ENCODE data around the gene LPCAT1.

The LPCAT1 gene

DNA sequence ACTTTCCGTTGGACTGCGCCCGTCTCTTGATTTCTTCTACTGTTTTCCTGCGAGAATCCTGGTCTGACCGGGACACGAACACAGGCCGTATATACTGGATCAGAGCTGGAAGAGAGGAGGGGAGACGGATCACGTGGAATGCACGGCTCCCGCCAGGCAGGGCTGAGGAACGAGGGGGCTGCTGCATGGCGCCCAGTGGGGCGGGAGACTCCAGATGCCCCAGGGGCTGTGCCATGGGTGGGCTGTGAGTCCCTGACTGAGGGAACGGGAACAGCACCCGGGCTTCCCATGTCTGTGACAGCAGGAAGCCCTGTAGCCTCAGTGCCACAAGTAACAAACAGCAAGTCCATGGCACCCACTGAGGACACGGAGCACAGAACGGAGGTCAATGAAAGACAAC lies 34.0 kb downstream of the LPCAT1 start:
- no peak overlapping the region for H3K27ac ChIP-seq
- TF ChIP-seq ZFX (IDR thresholded peaks at IDR 0.05), result no peak
- TF ChIP-seq, protein P1, sequence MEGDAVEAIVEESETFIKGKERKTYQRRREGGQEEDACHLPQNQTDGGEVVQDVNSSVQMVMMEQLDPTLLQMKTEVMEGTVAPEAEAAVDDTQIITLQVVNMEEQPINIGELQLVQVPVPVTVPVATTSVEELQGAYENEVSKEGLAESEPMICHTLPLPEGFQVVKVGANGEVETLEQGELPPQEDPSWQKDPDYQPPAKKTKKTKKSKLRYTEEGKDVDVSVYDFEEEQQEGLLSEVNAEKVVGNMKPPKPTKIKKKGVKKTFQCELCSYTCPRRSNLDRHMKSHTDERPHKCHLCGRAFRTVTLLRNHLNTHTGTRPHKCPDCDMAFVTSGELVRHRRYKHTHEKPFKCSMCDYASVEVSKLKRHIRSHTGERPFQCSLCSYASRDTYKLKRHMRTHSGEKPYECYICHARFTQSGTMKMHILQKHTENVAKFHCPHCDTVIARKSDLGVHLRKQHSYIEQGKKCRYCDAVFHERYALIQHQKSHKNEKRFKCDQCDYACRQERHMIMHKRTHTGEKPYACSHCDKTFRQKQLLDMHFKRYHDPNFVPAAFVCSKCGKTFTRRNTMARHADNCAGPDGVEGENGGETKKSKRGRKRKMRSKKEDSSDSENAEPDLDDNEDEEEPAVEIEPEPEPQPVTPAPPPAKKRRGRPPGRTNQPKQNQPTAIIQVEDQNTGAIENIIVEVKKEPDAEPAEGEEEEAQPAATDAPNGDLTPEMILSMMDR (conservative IDR thresholded peaks at IDR 0.05), result no peak

DNA sequence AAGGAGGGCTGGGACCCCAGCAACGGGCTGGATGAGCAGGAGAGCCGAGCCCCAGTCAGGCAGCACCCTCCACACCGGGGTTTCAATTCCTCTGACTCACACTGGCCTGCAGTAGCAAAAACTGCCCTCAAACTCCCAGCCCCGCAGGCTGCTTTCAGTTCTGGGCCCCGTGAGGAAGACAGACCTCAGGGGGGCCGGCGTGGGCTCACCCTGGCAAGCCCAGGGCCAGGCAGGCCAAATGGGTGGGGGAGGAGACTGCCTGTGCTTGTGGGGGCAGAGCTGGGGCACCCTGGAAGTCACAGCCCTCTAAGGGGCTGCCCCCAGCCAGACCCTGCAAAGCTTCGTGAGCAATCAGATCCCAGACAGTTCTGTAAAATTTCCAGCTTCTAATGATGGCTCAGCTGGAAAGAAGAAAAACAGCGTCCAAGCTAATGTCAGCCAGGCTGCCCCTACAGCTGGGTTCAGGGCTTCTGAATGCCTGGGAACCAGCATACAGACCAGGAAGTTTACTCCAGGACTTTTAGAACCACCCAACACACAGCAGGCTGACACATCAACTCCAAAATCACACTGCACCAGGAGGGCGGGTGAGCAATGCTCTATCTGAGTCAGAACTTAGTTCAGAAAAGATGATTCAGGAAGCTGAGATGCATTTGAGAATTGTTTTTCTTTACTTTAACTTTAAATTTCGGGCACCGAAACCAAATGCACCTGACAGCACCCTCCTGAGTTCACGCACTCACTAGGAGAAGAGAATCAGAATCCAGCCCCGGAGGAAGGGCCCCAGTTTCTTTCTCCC lies 34.7 kb downstream of the LPCAT1 start:
- TF ChIP-seq ZFX (IDR thresholded peaks at IDR 0.05), result no peak
- TF ChIP-seq, protein P1 (conservative IDR thresholded peaks at IDR 0.05), result no peak
- no peak overlapping the region for H3K27ac ChIP-seq

DNA sequence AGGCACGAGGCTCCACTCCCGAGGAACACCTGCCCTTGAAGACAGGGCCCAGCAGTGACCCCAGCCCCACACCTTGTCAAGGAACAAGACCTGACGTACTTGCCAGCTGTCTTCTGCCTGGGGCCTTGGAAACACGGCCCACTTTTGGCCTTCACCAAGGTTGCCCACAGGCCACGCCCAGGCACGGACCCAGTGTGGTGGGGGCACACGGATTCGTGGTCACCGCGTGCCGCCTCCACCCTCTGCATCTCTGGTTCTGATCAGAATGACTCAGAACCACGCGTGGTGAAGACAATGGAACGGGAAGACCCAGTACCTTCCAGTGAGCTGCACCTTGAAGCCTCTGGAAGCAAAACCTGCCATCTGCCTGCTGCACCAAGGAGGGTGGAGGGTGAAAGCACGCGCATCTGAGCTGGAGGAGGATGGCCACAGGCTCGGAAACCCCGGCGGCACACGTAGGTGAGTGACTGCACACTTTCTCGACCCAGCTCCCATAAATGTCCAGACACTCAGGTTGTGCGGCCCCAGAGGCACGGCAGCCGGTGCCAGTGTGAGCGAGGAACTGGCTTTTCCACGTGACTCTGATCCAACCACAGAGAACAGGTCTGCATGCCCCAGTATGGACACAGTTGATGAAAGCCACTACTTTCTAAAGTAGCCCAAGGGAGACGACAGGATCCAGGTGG lies 36.5 kb downstream of the LPCAT1 start:
- H3K27ac ChIP-seq, result no peak overlapping the region
- TF ChIP-seq, protein P1 (conservative IDR thresholded peaks at IDR 0.05), result no peak
- no peak for TF ChIP-seq ZFX (IDR thresholded peaks at IDR 0.05)

DNA sequence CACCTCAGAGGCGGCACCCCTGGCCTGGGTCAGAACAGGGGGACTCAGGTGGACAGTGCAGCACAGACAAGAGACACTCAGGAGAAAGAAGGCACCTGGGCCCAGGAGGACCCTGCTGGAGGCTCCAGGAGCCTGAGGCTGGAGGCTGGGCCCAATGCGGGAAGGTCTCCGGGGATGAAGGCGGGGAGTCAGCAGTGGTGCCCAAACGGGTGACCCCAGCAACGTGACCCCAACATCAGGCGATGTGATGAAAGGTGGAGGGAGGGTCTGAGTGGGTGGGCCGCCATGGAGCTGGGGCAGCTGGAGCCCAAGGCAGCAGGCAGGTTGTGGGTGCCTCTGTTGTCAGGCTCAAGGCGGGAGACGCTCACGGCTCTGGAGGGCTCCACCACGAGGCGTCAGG lies 37.5 kb downstream of the LPCAT1 start:
- TF ChIP-seq, protein P1 (conservative IDR thresholded peaks at IDR 0.05), result no peak
- no peak for TF ChIP-seq ZFX (IDR thresholded peaks at IDR 0.05)
- H3K27ac ChIP-seq, result no peak overlapping the region

DNA sequence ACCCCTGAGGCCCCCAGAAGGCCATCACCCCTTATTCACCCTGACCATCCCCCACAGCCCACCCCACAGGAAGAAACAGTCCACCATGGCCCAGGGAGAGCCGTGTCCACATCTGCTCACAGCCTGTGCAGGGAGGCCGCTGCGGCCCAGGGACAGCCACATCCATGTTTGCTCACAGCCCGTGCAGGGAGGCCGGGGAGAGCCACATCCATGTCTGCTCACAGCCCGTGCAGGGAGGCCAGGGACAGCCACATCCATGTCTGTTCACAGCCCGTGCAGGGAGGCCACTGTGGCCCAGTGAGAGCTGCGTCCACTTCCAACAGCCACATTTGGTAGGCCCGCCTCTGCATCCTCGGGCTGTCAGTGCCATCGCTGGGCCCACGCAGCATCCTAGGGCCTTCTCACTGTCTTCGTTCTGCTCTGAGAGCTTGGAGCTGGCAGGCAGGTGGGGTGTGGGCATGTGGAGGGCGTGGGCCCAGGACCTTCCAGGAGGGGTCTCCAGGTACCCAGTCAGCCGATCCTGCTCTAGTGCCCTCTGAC lies 38.1 kb downstream of the LPCAT1 start:
- no peak for TF ChIP-seq ZFX (IDR thresholded peaks at IDR 0.05)
- TF ChIP-seq, protein P1 (conservative IDR thresholded peaks at IDR 0.05), result no peak
- H3K27ac ChIP-seq, result no peak overlapping the region

DNA sequence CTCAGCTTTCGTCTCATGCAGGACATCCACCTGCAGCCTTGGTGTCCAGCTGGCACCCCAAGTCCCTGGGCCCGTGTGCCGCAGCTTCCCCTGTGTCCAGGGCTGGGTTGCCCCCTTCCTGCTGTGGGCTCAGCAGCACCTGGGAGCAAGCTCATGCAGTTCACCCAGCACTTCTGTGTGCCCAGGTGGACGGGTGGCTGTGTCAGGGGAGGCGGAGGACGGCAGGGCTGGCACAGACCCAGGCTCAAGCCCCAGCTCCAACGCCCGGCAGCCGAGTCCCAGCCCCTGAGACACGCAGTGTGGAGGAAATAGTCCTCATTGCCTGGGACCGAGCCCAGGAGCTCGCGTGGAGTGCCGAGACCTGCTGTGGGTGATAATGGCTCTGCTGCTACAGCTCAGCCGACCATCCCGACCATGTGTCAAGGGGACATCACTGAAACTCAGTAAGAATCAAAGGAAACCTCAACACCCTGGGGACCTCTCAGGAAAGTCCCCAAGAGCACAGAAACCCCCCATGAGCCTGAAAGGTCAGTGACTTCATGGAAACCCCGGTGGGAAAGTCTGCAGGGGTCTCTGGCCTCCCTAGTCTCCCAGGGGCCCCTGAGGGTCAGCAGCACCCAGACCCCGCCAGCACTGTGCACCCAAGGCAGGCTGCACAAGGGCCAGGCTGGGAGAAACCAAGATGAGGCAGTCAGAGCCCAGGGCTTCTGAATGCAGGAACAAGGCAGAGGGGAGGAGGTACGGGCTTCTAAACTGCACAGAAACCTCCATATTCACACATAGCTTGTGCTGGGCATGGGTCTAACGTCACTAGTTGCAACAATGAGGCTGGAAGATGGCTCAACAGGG lies 38.8 kb downstream of the LPCAT1 start:
- TF ChIP-seq, protein P1 (conservative IDR thresholded peaks at IDR 0.05), result no peak
- no peak for TF ChIP-seq ZFX (IDR thresholded peaks at IDR 0.05)
- H3K27ac ChIP-seq, result no peak overlapping the region

Measured in C4-2B (cell line).